GM19043 (cell line): ENCODE results near the gene ST8SIA6.

ENCODE experiments used
- ATAC-seq: cut with Tn5 transposase; IDR thresholded peaks from one replicate; pipeline ENCODE4 v1.9.1; 2021; ENCODE audit warnings: low read depth; ENCODE audit not compliant: unreplicated experiment

The ST8SIA6 gene

DNA sequence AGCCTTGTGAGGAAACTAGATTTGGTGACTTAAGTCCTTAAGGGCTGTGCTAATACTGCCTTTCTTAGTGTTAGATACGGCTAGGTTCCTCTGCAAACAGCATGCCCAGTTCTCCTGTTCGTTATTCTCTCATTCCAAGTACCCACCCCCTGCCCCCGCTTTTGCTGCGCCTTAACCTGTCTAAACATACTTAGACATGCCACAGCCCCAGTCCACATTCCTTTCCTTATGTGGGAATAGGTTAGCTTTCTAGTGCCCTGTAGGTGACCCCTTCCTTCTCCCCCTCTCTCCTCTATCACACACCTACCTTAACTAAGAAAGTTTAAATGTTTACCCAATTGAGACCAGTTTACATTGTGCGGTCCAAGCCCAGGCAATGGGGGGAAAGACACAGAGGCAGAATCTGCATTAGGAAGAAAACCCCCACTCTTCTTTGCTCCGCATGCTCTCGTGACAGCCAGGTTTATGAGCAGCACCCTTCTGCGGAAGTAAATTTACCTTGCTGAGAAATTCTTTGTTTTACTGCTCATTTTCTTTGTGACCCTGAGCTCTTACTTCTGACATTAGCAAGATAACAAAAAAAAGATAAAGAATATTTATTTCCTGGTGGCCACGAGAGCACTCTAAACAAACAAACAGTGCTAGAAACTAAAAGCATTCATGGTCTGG, 177.5 kb downstream of the ST8SIA6 start:
- ATAC-seq: no peak

DNA sequence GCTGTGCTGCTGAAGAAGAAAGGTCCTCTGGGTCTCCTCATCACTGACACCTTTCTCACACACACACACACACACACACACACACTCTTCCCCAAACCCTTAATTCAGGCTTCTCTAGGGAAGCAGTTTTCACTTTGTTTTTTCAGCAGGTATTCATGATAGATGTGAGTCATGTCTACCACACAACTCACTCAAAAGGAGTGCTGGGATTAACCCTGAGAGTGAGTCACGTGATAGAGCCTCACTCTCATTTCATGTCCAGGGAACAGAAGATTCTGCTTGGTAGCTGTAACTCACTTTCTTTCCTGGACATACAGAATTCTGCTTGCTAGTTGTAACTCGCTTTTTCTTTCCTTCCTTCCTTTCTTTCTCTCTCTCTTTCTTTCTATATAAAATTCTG, 181.0 kb downstream of the ST8SIA6 start:
- ATAC-seq: no peak

DNA sequence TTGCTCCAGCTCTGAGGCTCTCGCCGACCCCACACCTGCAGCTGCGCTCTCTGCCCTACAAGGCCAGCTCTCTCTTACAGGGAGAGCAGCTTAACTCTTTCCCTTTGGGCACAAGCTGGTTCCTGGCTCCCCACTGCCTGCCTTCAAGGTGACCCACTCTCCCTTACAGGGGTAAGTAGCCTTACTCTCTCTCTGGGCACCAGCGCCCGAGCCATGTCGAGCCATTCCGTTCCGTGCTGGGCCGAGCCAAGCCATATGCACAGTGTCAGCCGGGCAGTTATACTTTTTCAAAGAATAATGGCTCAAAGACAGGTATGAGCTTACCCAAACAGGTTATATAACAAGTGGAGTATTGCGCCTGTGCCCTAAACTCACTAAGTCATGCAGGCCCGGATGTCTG, 181.7 kb downstream of the ST8SIA6 start:
- no peak for ATAC-seq
